GM21717 (cell line): ENCODE results near the gene RAC2.

Experiments
- ATAC-seq: cut with Tn5 transposase; IDR thresholded peaks from one replicate; pipeline ENCODE4 v1.9.1; 2021; ENCODE audit warnings: mild to moderate bottlenecking, moderate library complexity; ENCODE audit not compliant: unreplicated experiment

The RAC2 gene

DNA sequence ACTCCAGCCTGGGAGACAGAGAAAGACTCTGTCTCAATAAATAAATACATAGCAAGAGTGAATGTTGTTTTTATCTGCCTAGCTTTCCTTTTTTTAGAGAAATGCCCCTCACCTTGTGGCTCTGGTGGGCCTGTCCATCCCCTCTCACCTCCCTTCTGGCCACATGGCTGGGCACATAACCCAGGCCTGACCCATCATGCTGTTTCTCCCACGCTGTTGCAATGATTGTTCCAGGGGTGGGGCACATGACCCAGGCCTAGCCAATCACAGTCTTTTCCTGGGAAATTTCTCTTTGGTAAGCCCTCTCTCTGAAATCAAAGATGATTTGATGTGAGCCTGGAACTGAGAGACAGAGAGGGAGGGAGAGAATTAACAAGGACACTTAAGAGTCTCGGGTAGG is 32.7 kb upstream of the RAC2 start:
- ATAC-seq, result no peak

- no peak for ATAC-seq
These were observed 31.6 kb upstream of the RAC2 start for GRCh38 chr22:37275622-37276021.

DNA sequence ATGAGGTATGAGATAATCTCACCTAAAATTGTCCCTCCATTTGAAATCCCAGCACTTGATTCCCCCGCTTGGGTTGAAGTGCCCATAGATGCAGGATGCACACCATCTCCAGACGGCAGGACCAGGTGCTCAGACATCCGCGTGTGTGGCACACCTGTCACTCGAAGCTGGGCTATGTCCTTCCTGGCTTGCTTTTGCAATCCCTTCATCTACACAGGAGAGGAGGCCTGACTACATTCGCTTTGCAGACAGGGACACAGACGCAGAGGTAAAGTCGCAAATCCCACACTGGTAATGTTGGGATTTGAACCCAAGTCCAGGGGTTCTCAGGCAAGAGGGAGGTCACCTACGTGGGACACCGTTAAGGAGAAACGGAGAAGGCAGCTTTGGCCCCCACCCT is 31.1 kb upstream of the RAC2 start:
- no peak for ATAC-seq

DNA sequence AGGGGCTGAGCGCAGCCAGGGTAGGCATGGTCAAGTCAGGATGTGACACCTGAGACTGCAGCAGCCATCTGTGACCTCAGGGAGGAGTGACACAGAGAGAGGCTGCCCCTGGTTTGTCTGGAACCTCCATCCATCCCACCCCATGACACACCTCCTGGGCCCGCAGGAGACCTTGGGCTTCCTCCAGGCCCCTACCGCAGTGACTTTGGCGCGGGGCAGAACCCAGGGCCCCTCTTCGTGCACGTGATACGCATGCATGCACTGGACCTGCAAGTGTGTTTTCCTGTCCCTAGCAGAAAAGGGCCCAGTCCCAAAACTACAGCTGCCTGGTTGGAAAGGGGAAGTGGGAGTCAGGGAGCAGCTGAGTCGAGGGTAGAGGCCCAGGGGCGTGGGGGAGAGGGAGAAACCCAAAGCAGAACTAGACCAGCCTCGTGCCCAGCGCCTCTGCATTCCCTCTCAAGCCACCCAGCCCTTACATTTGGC is 30.4 kb upstream of the RAC2 start:
- no peak for ATAC-seq

- ATAC-seq, result no peak
These were observed 29.8 kb upstream of the RAC2 start for GRCh38 chr22:37273846-37274225.

GRCh38 chr22:37273126-37273845 is 29.2 kb upstream of the RAC2 start:
- no peak for ATAC-seq

GRCh38 chr22:37270928-37271650 is 27.0 kb upstream of the RAC2 start:
- ATAC-seq, result no peak

DNA sequence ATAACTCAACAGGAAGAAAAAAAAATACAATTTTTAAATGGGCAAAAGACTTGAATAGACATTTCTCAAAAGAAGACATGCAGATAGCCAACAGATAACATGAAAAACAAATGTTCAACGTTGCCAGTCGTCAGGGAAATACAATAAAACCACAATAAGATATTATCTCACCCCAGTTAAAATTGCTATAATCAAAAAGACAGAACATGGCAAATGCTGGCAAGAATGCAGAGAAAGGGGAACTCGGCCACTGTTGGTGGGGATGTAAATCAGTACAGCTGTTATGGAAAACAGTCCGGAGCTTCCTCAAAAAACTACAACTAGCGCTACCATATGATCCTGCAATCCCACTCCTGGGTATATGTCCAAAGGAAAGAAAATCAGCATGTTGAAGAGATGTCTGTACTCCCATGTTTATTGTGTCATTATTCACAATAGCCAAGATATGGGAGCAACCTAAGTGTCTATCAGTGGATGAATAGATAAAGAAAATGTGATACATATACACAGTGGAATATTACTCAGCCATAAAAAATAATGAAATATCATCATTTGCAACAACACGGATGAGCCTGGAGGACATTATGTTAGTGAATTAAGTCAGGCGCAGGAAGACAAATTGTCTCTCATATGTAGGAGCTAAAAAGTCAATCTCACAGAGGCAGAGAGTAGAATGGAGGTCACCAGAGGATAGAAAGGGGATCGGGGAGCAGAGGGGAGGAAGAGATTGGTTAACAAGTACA is 26.0 kb upstream of the RAC2 start:
- no peak for ATAC-seq

DNA sequence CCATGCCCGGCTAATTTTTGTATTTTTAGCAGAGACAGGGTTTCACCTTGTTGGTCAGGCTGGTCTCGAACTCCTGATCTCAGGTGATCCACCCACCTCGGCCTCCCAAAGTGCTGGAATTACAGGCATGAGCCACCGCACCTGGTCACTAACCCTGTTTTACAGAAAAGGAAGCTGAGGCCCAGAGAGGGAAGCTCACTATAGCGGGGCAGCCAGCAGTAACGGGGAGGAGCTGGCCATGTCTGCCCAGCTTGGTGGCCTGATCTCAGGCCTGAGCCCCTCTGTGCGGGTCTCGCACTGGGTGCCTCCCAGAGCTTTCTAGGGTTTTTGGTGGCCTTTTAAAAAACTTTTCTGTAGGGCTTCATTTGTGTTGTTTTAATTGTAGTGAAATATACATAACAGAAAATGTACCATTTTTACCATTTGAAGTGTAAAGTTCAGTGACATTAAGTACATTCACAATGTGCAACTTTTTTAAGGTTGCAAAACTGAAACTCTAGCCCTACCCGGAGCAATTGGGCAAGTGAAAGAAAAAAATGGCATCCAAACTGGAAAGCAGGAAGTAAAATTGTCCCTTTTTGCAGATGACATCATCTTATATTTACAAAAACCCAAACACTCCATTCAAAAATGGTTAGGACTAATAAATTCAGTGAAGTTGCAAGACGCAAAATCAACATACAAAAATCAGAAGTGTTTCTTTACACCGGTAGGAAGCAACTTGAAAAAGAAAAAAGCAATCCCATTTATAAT is 23.8 kb upstream of the RAC2 start:
- ATAC-seq, result no peak

GRCh38 chr22:37267135-37267587 is 23.1 kb upstream of the RAC2 start:
- peak; percentile 63 for ATAC-seq

DNA sequence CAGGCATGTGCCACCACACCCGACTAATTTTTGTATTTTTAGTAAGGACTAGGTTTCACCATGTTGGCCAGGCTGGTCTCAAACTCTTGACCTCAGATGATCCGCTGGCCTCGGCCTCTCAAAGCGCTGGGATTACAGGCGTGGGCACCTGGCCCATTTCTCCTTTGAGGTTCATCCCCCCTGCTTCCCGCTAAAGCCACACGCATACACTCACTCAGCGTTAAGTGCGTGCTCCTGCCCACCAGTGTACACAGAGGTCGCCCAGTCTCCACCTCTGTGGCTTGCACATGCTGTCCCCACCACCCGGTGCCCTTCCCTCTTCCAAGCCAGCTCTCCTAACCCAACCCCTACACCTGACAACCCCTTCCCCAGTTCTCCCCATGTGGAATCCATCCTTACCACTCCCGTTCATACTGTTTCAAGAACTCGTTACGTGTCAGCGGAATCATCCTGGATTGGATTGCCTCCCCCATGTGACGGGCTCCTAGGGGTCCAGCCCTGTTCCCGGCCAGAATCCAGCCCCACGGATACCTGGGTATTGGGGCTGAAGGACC is 22.6 kb upstream of the RAC2 start:
- no peak for ATAC-seq

DNA sequence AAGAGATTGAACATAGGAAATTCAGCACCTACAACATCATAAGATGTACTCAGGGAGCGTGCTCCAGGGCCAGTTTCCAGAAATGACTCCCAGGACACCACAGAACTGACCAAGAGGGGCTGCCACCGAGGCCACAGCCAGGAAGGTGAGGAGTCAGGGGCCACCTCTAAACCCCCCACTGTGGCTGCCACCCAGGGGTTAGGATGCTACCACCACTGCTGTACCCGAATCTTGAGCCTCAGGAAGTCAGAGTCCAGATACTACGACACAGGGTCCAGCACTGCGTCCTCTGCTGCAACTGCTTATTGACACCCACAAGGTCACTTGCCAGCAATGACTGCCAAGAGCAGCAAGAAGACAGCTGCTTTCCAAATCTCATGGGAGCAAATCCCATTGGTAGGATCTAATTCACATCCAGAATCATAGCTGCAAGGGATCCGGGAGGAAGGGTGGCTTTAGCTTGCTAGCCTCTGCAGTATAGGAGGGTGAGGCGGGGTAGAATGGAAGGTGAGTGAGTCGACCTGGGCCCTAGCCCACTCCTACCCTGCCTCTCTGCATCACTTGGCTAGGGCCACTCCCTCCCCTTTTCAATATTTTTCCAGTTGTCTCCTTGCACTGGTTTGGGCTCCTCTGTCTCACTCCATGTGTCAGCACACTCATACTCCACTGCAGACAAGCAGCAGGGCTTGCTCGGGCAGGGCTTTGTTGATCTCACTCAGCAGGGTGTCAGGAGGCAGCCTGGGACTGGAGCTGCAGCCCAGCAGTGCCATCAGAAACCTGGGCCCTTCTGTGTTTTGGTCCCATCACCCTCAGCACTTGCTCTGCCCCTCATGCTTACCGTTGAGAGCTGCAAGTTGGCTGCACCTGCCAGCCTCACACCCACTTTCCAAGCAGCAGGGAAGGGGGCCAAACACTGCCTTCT is 20.2 kb upstream of the RAC2 start:
- no peak for ATAC-seq

DNA sequence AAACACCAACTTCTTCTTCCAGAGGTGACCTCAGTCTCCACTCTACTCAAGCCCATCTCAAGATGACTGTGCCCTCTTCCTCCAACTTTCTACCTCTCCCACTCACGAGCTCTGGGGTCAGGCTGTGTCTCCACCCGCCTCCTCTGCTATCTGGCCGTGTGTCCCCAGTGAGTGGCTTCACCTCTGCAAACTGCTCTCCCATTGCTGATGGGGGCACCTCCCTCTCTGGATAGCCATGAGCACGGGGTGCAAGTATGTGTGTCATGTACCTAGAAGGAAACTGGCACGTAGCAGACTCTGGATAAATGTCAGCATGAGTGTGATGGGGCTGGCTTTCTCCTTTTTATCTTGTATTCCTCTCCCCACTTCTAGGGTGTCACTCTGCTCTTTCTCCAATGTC is 18.3 kb upstream of the RAC2 start:
- ATAC-seq, result no peak

DNA sequence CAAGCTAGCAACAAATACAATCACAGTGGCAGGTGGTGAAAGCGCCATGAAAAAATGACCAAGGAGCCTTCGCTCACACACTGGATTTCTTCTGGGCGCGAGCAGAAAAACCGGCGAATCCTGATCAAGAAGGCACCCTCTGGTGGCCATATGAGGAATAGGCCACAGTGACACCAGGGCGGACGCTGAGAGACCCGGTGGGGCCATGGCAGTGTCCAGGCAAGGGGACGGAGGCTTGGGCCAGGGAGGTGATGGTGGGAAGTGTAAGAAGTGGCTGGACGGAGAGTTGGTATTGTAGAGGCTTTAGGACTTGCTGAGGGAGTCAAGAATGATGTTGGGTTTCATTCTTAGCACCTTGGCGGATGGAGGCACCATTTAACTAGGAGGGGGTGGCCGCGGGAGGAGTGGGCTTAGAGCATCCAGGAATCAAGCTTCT is 16.9 kb upstream of the RAC2 start:
- ATAC-seq, result no peak

GRCh38 chr22:37260155-37260795 is 16.2 kb upstream of the RAC2 start:
- no peak for ATAC-seq

DNA sequence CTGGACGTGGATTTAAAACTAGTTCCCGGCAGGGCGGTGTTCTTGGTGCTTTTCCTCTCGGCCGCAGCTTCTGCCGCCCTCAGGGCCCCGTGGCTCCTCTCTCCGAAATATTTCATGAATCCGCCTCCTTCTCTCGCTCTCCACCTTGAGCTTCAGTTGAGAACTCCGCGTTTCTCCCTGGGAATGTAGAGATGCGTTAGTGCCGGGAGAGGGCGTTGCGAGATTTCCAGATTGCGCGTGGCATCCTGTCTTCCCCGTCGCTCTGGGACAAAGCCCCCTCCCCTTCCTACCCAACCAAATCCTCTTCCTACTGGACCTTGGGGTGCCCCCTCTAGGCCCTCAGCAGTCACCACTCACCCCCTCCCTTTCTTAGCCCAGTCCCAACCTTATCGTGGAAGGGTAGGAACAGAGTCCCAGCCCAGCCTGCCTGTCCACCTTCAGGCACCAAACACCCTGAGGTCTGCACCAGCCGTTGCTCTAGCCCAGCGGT is 15.5 kb upstream of the RAC2 start:
- ATAC-seq, result no peak

GRCh38 chr22:37258753-37259401 is 14.8 kb upstream of the RAC2 start:
- ATAC-seq, result no peak

GRCh38 chr22:37258005-37258752 is 14.1 kb upstream of the RAC2 start:
- ATAC-seq, result no peak
